ENCODE measurements around the gene SLC26A4.

SLC26A4 gene

GRCh38 chr7:107751113-107751512, 90.5 kb downstream of the SLC26A4 start:
- DNase-seq (ENCODE audit: low read depth) = no peak

- no peak for DNase-seq (ENCODE audit: low read depth)
Measured at GRCh38 chr7:107754642-107755041, 94.0 kb downstream of the SLC26A4 start.

GRCh38 chr7:107758667-107759066, 98.0 kb downstream of the SLC26A4 start:
- DNase-seq (ENCODE audit: low read depth) = no peak

GRCh38 chr7:107767391-107767790, 106.8 kb downstream of the SLC26A4 start:
- no peak for DNase-seq (ENCODE audit: low read depth)
